Lung (tissue), 12 donors: ENCODE measurements around the gene ARHGDIG. TPM values are rescaled to one million over a fixed set of nuclear protein-coding genes. Genes with fewer than 3 reads are reported as not detected.

Source experiments
- ATAC-seq: fragments of 200-7000 bp; cut with Tn5 transposase; one replicate; pipeline ENCODE4 v1.9.1; 2020; ENCODE audit warnings: moderate number of reproducible peaks; ENCODE audit not compliant: insufficient read depth, low FRiP score
- DNase-seq, 3 donors: peaks; one replicate each; pipeline ENCODE4 v3.0.0-alpha.2; 2013 to 2017
- H3K27ac ChIP-seq, 2 donors: one replicate each; pipeline ENCODE4 v1.5.1; 2013; ENCODE audit warnings: mild to moderate bottlenecking in 2 of 2, moderate library complexity in 2 of 2, control low read depth in 1 of 2, inconsistent platforms in 1 of 2, low read depth in 1 of 2, low read length in 1 of 2
- H3K27me3 ChIP-seq, 3 donors: one replicate each; pipeline ENCODE4 v1.5.1; 2013; ENCODE audit warnings: low read length in 2 of 3; ENCODE audit not compliant: control insufficient read depth in 3 of 3, insufficient read depth in 3 of 3
- H3K36me3 ChIP-seq, 4 donors: one replicate each; pipeline ENCODE4 v1.5.1; 2013; ENCODE audit warnings: low read length in 4 of 4, mild to moderate bottlenecking in 1 of 4, moderate library complexity in 1 of 4; ENCODE audit not compliant: control insufficient read depth in 4 of 4, insufficient read depth in 4 of 4
- H3K4me1 ChIP-seq, 5 donors: one replicate each; pipeline ENCODE4 v1.5.1; 2013; ENCODE audit warnings: low read length in 5 of 5, mild to moderate bottlenecking in 2 of 5, moderate library complexity in 1 of 5; ENCODE audit not compliant: control insufficient read depth in 5 of 5, insufficient read depth in 5 of 5
- H3K4me3 ChIP-seq: one replicate; pipeline ENCODE4 v1.5.1; 2013; ENCODE audit warnings: mild to moderate bottlenecking, control low read depth, moderate library complexity
- H3K9ac ChIP-seq, 2 donors: one replicate each; pipeline ENCODE4 v1.5.1; 2013; ENCODE audit warnings: low read length in 2 of 2, control low read depth in 1 of 2; ENCODE audit not compliant: insufficient read depth in 1 of 2
- H3K9me3 ChIP-seq, 4 donors: one replicate each; pipeline ENCODE4 v1.5.1; 2013; ENCODE audit warnings: low read length in 3 of 4, mild to moderate bottlenecking in 1 of 4, moderate library complexity in 1 of 4; ENCODE audit not compliant: control insufficient read depth in 4 of 4, insufficient read depth in 3 of 4
- CTCF ChIP-seq: IDR thresholded peaks from 2 replicates; pipeline ENCODE4 v1.5.1; 2012; ENCODE audit warnings: mild to moderate bottlenecking; ENCODE audit errors: control extremely low read depth, extremely low read depth
- whole genome bisulfite sequencing, 2 donors: extraction: QIAGEN DNeasy Blood & Tissue Kit; methylation state at CpG; one replicate each; pipeline ENCODE4 v1.1.7; 2013; 5-methylcytosine and 5-hydroxymethylcytosine counted together
- polyA plus RNA-seq, 2 donors: library from polyadenylated mRNA; stranded (reverse); fragments of 200-250 nt; gene quantifications; one replicate each; pipeline ENCODE4 v1.2.1, GENCODE V29; 2013
- total RNA-seq, 2 donors: library from RNA; depleted of rRNA in 1 of 2; stranded (reverse); fragments of >200 nt in 1 of 2; gene quantifications; one replicate each; pipeline ENCODE4 v1.2.1, GENCODE V29; 2014 to 2021
- donor health status: control.
- donor health status: control.
- donor health status: Bipolar disorder and iron deficiency.
- donor health status: healthy.
- donor health status: DM: yes; HTN: yes; CAD: no.

ARHGDIG gene
- total and polyA plus RNA-seq, 4 donors, result 0.07 to 0.58 (median 0.26) TPM; not detected in 1

GRCh38 chr16:290015-290680 lies 9.8 kb downstream of the ARHGDIG start:
- WGBS, 2 donors, result 94 to 96% methylated on average over 25 of the region's 25 CpGs

GRCh38 chr16:290681-291405 lies 10.5 kb downstream of the ARHGDIG start:
- TF ChIP-seq CTCF, result no peak
- whole genome bisulfite sequencing, 2 donors, result 96% methylated on average over 50 of the region's 50 CpGs
- DNase-seq, result no peak
- ATAC-seq, result no peak
- H3K9me3 ChIP-seq, result no peaks in the 10 kb centered on the region
- no peak overlapping the region for H3K27ac ChIP-seq
- no peaks in the 10 kb centered on the region for H3K4me1 ChIP-seq
- no peak overlapping the region for H3K9ac ChIP-seq
- no peak overlapping the region for H3K4me3 ChIP-seq
- H3K27me3 ChIP-seq, result no peaks in the 10 kb centered on the region
- peaks cover 0 to 66% (median 8%) of the 10 kb centered on the region in 4 donors for H3K36me3 ChIP-seq

More at GRCh38 chr16:290015-290680, 9.8 kb downstream of the ARHGDIG start:
- Histone ChIP-seq H3K36me3 (peaks cover 0 to 66% (median 8%) of the 10 kb centered on the region in 4 donors), H3K9me3 (no peaks in the 10 kb centered on the region), H3K27ac (no peak overlapping the region), H3K27me3 (no peaks in the 10 kb centered on the region), H3K9ac (no peak overlapping the region), H3K4me1 (no peaks in the 10 kb centered on the region), H3K4me3 (no peak overlapping the region)
- ATAC-seq, result no peak
- TF ChIP-seq CTCF, result no peak
- DNase-seq, result no peak

GRCh38 chr16:291539-291938 lies 11.1 kb downstream of the ARHGDIG start:
- ATAC-seq (no peak), DNase-seq (no peak)
- TF ChIP-seq CTCF, result no peak
- Histone ChIP-seq H3K4me1 (no peaks in the 10 kb centered on the region), H3K9ac (no peak overlapping the region), H3K4me3 (no peak overlapping the region), H3K36me3 (peaks cover 0 to 67% (median 9%) of the 10 kb centered on the region in 4 donors), H3K9me3 (no peaks in the 10 kb centered on the region), H3K27ac (no peak overlapping the region), H3K27me3 (no peaks in the 10 kb centered on the region)
- WGBS, 2 donors, result 90% methylated on average over 17 of the region's 17 CpGs
